HepG2 (cell line): ENCODE results near the gene FBXO2. TPM values are rescaled to one million over a fixed set of nuclear protein-coding genes. Genes with fewer than 3 reads are reported as not detected.

Experiments
- ATAC-seq: fragments of 200-7000 bp; cut with Tn5 transposase; 3 replicates; pipeline ENCODE4 v1.9.1; 2020; ENCODE audit warnings: mild to moderate bottlenecking, moderate library complexity
- BruUV-seq: library from RNA; stranded (reverse); fragments of 400-500 nt; replicated peaks from 2 replicates; lab custom pipeline; 2021; lab: Mats Ljungman, UMichigan
- CTCF ChIA-PET: fragments of 300-600 bp; formaldehyde crosslinking; extraction: SDS; loops from one replicate; lab custom pipeline; 2021; ENCODE audit warnings: low total read pairs, inconsistent platforms, low intra/inter-chr PET ratio; lab: Yijun Ruan, JAX
- POLR2A ChIA-PET: fragments of 350-600 bp; sonication (Branson Sonifier 250); formaldehyde crosslinking; loops from one replicate; lab custom pipeline; 2020; ENCODE audit warnings: antibody characterized with exemption, inconsistent platforms; lab: Yijun Ruan, JAX
- DNase-seq: peaks from one replicate; pipeline ENCODE4 v3.0.0-alpha.2; 2015; ENCODE audit warnings: low spot score
- FAIRE-seq: peaks from 3 replicates; lab custom pipeline; 2011; peaks lifted over from hg19 to GRCh38; lab: Jason Lieb, UNC
- H2AFZ ChIP-seq: one replicate; pipeline ENCODE4 v1.6.1; 2011; ENCODE audit warnings: low read length, inconsistent platforms
- H3K27ac ChIP-seq: fragments of 300-600 bp; 3 replicates; pipeline ENCODE4 v1.8.0; 2011; ENCODE audit warnings: mixed run types, mild to moderate bottlenecking, mixed read lengths, low read length, inconsistent platforms; ENCODE audit not compliant: insufficient read depth; ENCODE audit errors: extremely low read length
- H3K27me3 ChIP-seq, 2 experiments: fragments of 200-600 bp in 1 of 2; 2 replicates in 1 of 2; 3 replicates in 1 of 2; pipeline versions ENCODE4 v1.6.0 to v1.8.0; 2011; ENCODE audit warnings: low read length in 2 of 2, mild to moderate bottlenecking in 2 of 2, moderate library complexity in 2 of 2, inconsistent platforms in 1 of 2; ENCODE audit not compliant: insufficient read depth in 2 of 2, control insufficient read depth in 1 of 2
- H3K36me3 ChIP-seq, 2 experiments: fragments of 200-600 bp in 1 of 2; replicated peaks in 1 of 2; 2 replicates in 1 of 2; 3 replicates in 1 of 2; pipeline versions ENCODE4 v1.5.1 to v1.8.0; 2011; ENCODE audit warnings: low read length in 2 of 2, inconsistent platforms in 1 of 2; ENCODE audit not compliant: insufficient read depth in 2 of 2, control insufficient read depth in 1 of 2
- H3K4me1 ChIP-seq: 2 replicates; pipeline ENCODE4 v1.5.1; 2012; ENCODE audit warnings: low read length, inconsistent platforms; ENCODE audit not compliant: insufficient read depth
- H3K4me2 ChIP-seq: 2 replicates; pipeline ENCODE4 v1.6.0; 2011; ENCODE audit warnings: low read depth, low read length, inconsistent platforms
- H3K4me3 ChIP-seq, 3 experiments: fragments of 200-600 bp in 1 of 3; sonication (generic), shearing (Covaris generic) in 1 of 3; replicated peaks in 1 of 3; 2 replicates each; pipeline ENCODE4 v1.5.1; 2011 to 2016; ENCODE audit warnings: low read length in 3 of 3, inconsistent platforms in 2 of 3, low read depth in 2 of 3, mild to moderate bottlenecking in 2 of 3, control low read depth in 1 of 3, mixed read lengths in 1 of 3; ENCODE audit not compliant: insufficient read depth in 1 of 3
- H3K79me2 ChIP-seq: one replicate; pipeline ENCODE4 v1.6.1; 2011; ENCODE audit warnings: low read length, inconsistent platforms; ENCODE audit not compliant: insufficient read depth
- H3K9ac ChIP-seq: 2 replicates; pipeline ENCODE4 v1.6.0; 2011; ENCODE audit warnings: mild to moderate bottlenecking, low read depth, low read length, inconsistent platforms; ENCODE audit not compliant: insufficient read depth
- H3K9me3 ChIP-seq: 2 replicates; pipeline ENCODE4 v1.5.1; 2012; ENCODE audit warnings: mild to moderate bottlenecking, low read length
- H4K20me1 ChIP-seq: 2 replicates; pipeline ENCODE4 v1.6.0; 2011; ENCODE audit warnings: inconsistent platforms, mild to moderate bottlenecking, low read length, moderate library complexity; ENCODE audit not compliant: insufficient read depth
- ADNP ChIP-seq: sonication (generic); formaldehyde crosslinking; IDR thresholded peaks from 2 replicates; pipeline ENCODE4 v1.4.0; 2020; ENCODE audit warnings: missing genetic modification reagents
- MED1 ChIP-seq: sonication (generic); formaldehyde crosslinking; IDR thresholded peaks from 2 replicates; pipeline ENCODE4 v1.4.0; 2020; ENCODE audit warnings: missing genetic modification reagents
- NR2C2 ChIP-seq: sonication (generic); formaldehyde crosslinking; IDR thresholded peaks from 2 replicates; pipeline ENCODE4 v1.4.0; 2020; ENCODE audit warnings: missing genetic modification reagents, mild to moderate bottlenecking, moderate library complexity, borderline replicate concordance
- REPIN1 ChIP-seq: sonication (generic); formaldehyde crosslinking; IDR thresholded peaks from 2 replicates; pipeline ENCODE4 v1.8.0; 2022; ENCODE audit warnings: missing genetic modification reagents, low read depth, mild to moderate bottlenecking, borderline replicate concordance
- RXRA ChIP-seq: sonication (generic); formaldehyde crosslinking; IDR thresholded peaks from 2 replicates; pipeline ENCODE4 v1.5.1; 2020; ENCODE audit warnings: missing genetic modification reagents
- SMYD3 ChIP-seq: sonication (generic); formaldehyde crosslinking; IDR thresholded peaks from 2 replicates; pipeline ENCODE4 v1.8.1; 2023; ENCODE audit warnings: mild to moderate bottlenecking, missing genetic modification reagents
- SOX13 ChIP-seq, 3 experiments: fragments of 450-650 bp in 1 of 3; sonication (generic) in 1 of 3; formaldehyde crosslinking in 1 of 3; IDR thresholded peaks in 2 of 3; conservative IDR thresholded peaks in 1 of 3; 2 replicates each; pipeline versions ENCODE4 v1.5.0 to v1.6.1; 2016 to 2020; ENCODE audit warnings: antibody characterized with exemption in 1 of 3, mild to moderate bottlenecking in 1 of 3, missing compliant biosample characterization in 1 of 3, missing genetic modification reagents in 1 of 3, moderate library complexity in 1 of 3
- SRY ChIP-seq: sonication (generic); formaldehyde crosslinking; IDR thresholded peaks from 2 replicates; pipeline ENCODE4 v1.8.0; 2022; ENCODE audit warnings: mild to moderate bottlenecking, missing genetic modification reagents
- TCF7 ChIP-seq: sonication (generic); IDR thresholded peaks from 2 replicates; pipeline ENCODE4 v1.6.1; 2016; ENCODE audit warnings: antibody characterized with exemption, low read depth
- YEATS2 ChIP-seq: sonication (generic); formaldehyde crosslinking; IDR thresholded peaks from 2 replicates; pipeline ENCODE4 v1.4.0; 2020; ENCODE audit warnings: missing genetic modification reagents, borderline replicate concordance
- ZNF280D ChIP-seq: sonication (generic); formaldehyde crosslinking; IDR thresholded peaks from 2 replicates; pipeline ENCODE4 v1.5.1; 2020; ENCODE audit warnings: mild to moderate bottlenecking, missing genetic modification reagents
- ZNF382 ChIP-seq: sonication (generic); formaldehyde crosslinking; IDR thresholded peaks from 2 replicates; pipeline ENCODE4 v1.5.0; 2020; ENCODE audit warnings: missing genetic modification reagents, mild to moderate bottlenecking, borderline replicate concordance
- WGBS: methylation state at CpG from one replicate; pipeline ENCODE4 v1.1.6; 2017; ENCODE audit warnings: low lambda C conversion rate; 5-methylcytosine and 5-hydroxymethylcytosine counted together
- in situ Hi-C: cut with HindIII; loops from 2 replicates; pipeline ENCODE4 v1.10.0; 2017; ENCODE audit warnings: low pct_unique_long_range_greater_than_20kb; ENCODE audit not compliant: extremely low pct_ligation_motif_present
- intact Hi-C: fragments of 100-400 bp; cut with micrococcal nuclease; formaldehyde crosslinking; loops from one replicate; pipeline ENCODE4 v1.10.0; 2022; ENCODE audit not compliant: unreplicated experiment
- polyA plus RNA-seq, 8 experiments: library from polyadenylated mRNA; depleted of rRNA in 3 of 8; stranded (reverse) in 7 of 8; unstranded in 1 of 8; fragments of >200 nt; fragmentation: Illumina TruSeq in 4 of 8; extraction: Trizol in 4 of 8; gene quantifications; 2 replicates each; pipeline versions ENCODE4 v1.2.1 to v1.2.3, GENCODE V29; 2011 to 2016; ENCODE audit warnings: low read depth in 4 of 8, missing spikeins in 1 of 8, mixed read lengths in 1 of 8; ENCODE audit not compliant: insufficient read depth in 1 of 8
- total RNA-seq, 5 experiments: library from RNA; depleted of rRNA; stranded (reverse); fragments of >200 nt; fragmentation: Illumina TruSeq; extraction: Trizol; gene quantifications; 2 replicates each; pipeline ENCODE4 v1.2.3, GENCODE V29; 2016; ENCODE audit warnings: low read depth in 1 of 5

Gene FBXO2
- total and polyA plus RNA-seq, 2 of the 13 experiments (the other 11 are each of a cell fraction or from before 2014, with no cell fraction given): 79.3 to 112 TPM

DNA sequence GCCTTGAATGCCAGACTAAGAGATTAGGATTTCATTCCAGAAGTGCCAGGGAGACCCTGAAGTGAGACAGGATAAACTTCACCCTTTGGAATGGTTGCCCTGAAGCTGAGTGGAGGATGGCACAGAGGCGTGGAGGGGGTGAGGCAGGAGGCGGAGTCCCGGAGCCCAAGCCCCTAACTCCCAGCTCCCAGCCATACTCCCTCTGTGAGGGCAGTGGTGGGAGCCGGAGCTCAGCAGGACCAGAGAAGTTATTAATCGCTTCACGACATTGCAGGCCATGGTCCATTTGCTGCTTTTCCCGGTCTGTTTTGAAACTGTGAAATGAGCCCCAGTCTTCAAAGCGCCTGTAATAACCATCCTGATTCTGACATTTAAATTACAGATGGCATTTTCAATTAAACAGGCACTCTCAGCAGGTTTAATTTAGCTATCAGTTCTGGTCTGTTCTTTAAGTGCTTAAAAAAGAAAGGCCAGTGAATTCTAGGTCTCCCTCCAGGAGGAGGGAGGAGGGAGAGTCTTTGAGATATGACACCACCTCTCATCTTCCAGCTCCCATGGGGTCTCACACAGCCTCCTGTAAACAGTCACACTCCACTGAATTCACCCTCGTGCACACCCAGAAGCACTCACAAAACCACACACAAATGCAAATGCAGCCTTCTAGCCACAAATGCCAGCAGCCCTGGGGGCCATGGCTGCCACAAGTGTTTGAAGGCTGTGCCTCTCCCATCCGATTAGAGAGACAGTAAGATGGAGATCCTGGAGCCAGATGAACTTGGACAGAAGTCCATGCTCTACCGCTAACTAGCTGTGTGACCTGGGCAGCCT is 19.6 kb downstream of the FBXO2 start (continued):
- no peak for TF ChIP-seq ZNF280D (CRISPR knock-in tag)

GRCh38 chr1:11629184-11630016 is 24.8 kb downstream of the FBXO2 start:
- ATAC-seq: no peak
- H3K27ac ChIP-seq: no peak overlapping the region
- intact Hi-C loops: no loop called here
- no peaks in the 10 kb centered on the region for H3K36me3 ChIP-seq
- H3K4me2 ChIP-seq: no peak overlapping the region
- no peaks in the 10 kb centered on the region for H4K20me1 ChIP-seq
- CTCF ChIA-PET: no interaction called here
- no peak for DNase-seq
- H2AFZ ChIP-seq: no peak overlapping the region
- FAIRE-seq: no peak
- H3K4me1 ChIP-seq: no peaks in the 10 kb centered on the region
- H3K27me3 ChIP-seq: peaks cover 0 to 31% of the 10 kb centered on the region in 2 experiments; a peak in 4 of 5 replicates
- in situ Hi-C loops: loop anchor here (25.0 kb wide), 1 partner anchor 592 kb away; the partner anchor contains the start of gene MASP2
- no peaks in the 10 kb centered on the region for H3K79me2 ChIP-seq
- POLR2A ChIA-PET: no interaction called here
- no peak for TF ChIP-seq SMYD3 (CRISPR knock-in tag)
- TF ChIP-seq ZNF382 (CRISPR knock-in tag): no peak
- TF ChIP-seq YEATS2 (CRISPR knock-in tag): no peak
- no peak for TF ChIP-seq REPIN1 (CRISPR knock-in tag)
- TF ChIP-seq SRY (CRISPR knock-in tag): no peak
- no peak for TF ChIP-seq MED1 (CRISPR knock-in tag)
- no peak for TF ChIP-seq NR2C2 (CRISPR knock-in tag)
- TF ChIP-seq SOX13 (IDR thresholded peaks at IDR 0.05): no peak
- TF ChIP-seq SOX13 (CRISPR knock-in tag; conservative IDR thresholded peaks at IDR 0.05 in 1 of 2, IDR thresholded peaks at IDR 0.05 in 1 of 2): no peak
- no peak for TF ChIP-seq RXRA (CRISPR knock-in tag)
- no peak for TF ChIP-seq ADNP
- TF ChIP-seq TCF7: no peak
- TF ChIP-seq, all 625 proteins: peak for 0
- H3K9me3 ChIP-seq: no peaks in the 10 kb centered on the region
- no peak overlapping the region for H3K4me3 ChIP-seq
- H3K9ac ChIP-seq: no peak overlapping the region
- BruUV-seq: no TSS peak
- WGBS: 11% methylated on average over 13 of the region's 15 CpGs
